Natural killer cell (primary cell): ENCODE results near the gene SYNPO. TPM values are rescaled to one million over a fixed set of nuclear protein-coding genes. Genes with fewer than 3 reads are reported as not detected.

Experiments
- ATAC-seq, 3 donors: fragments of 150-1000 bp in 2 of 3; fragments of 200-7000 bp in 1 of 3; cut with Tn5 transposase; 1 replicate in 1 of 3; 2 replicates in 2 of 3; pipeline ENCODE4 v1.10.0; 2021; ENCODE audit warnings: mild to moderate bottlenecking in 2 of 3, moderate library complexity in 2 of 3
- DNase-seq, 2 donors: peaks; one replicate each; pipeline versions ENCODE4 v3.0.0 to v3.0.0-alpha.2; 2013 to 2021; ENCODE audit warnings: mixed read lengths in 1 of 2
- H3K27ac ChIP-seq: one replicate; pipeline ENCODE4 v1.5.1; 2013; ENCODE audit warnings: mild to moderate bottlenecking, low read length
- H3K27me3 ChIP-seq: one replicate; pipeline ENCODE4 v1.6.1; 2013; ENCODE audit warnings: low read length; ENCODE audit not compliant: control insufficient read depth, insufficient read depth
- H3K36me3 ChIP-seq: one replicate; pipeline ENCODE4 v1.6.1; 2013; ENCODE audit warnings: low read length; ENCODE audit not compliant: control insufficient read depth, insufficient read depth
- H3K4me1 ChIP-seq: one replicate; pipeline ENCODE4 v1.6.1; 2013; ENCODE audit warnings: low read length; ENCODE audit not compliant: control insufficient read depth, insufficient read depth
- H3K4me3 ChIP-seq: one replicate; pipeline ENCODE4 v1.5.1; 2013; ENCODE audit warnings: low read length
- H3K9me3 ChIP-seq: one replicate; pipeline ENCODE4 v1.6.1; 2013; ENCODE audit warnings: low read length; ENCODE audit not compliant: control insufficient read depth, insufficient read depth
- H3K27ac Mint-ChIP-seq, 2 donors: one replicate each; pipeline ENCODE4 v1.8.0; 2022; ENCODE audit warnings: mild to moderate bottlenecking in 2 of 2, mixed read lengths in 2 of 2, moderate library complexity in 1 of 2
- H3K27me3 Mint-ChIP-seq, 2 donors: one replicate each; pipeline ENCODE4 v1.8.0; 2022; ENCODE audit warnings: low read depth in 2 of 2, mixed read lengths in 2 of 2
- H3K36me3 Mint-ChIP-seq: one replicate; pipeline ENCODE4 v1.8.0; 2022; ENCODE audit warnings: mixed read lengths
- H3K4me1 Mint-ChIP-seq, 2 donors: one replicate each; pipeline ENCODE4 v1.8.0; 2022; ENCODE audit warnings: mixed read lengths in 2 of 2
- H3K4me3 Mint-ChIP-seq: one replicate; pipeline ENCODE4 v1.8.0; 2022; ENCODE audit warnings: mild to moderate bottlenecking, moderate library complexity, mixed read lengths
- H3K9me3 Mint-ChIP-seq, 2 donors: one replicate each; pipeline ENCODE4 v1.8.0; 2022; ENCODE audit warnings: mixed read lengths in 2 of 2
- WGBS: methylation state at CpG from one replicate; pipeline ENCODE4 v1.1.7; 2013; ENCODE audit warnings: missing lambda C conversion rate; ENCODE audit not compliant: insufficient coverage; 5-methylcytosine and 5-hydroxymethylcytosine counted together
- intact Hi-C: fragments of 100-400 bp; cut with micrococcal nuclease; formaldehyde crosslinking; loops from one replicate; pipeline ENCODE4 v1.14.2; 2022
- total RNA-seq, 4 donors: library from RNA; stranded (reverse); fragments of 120-200 nt in 1 of 4; gene quantifications; one replicate each; pipeline versions ENCODE4 v1.2.3 to v1.2.4, GENCODE V29; 2013 to 2022
- TF ChIP-seq, protein P1 (sequence below): fragments of 200-600 bp; IDR thresholded peaks from one replicate; pipeline ENCODE4 v1.8.0; 2022; ENCODE audit warnings: antibody characterized with exemption

Gene SYNPO
- total RNA-seq, 3 donors from 2014 or later (not counting 1 experiment from before 2014, with no cell fraction given) = 0.16 to 0.48 TPM; not detected in 1

DNA sequence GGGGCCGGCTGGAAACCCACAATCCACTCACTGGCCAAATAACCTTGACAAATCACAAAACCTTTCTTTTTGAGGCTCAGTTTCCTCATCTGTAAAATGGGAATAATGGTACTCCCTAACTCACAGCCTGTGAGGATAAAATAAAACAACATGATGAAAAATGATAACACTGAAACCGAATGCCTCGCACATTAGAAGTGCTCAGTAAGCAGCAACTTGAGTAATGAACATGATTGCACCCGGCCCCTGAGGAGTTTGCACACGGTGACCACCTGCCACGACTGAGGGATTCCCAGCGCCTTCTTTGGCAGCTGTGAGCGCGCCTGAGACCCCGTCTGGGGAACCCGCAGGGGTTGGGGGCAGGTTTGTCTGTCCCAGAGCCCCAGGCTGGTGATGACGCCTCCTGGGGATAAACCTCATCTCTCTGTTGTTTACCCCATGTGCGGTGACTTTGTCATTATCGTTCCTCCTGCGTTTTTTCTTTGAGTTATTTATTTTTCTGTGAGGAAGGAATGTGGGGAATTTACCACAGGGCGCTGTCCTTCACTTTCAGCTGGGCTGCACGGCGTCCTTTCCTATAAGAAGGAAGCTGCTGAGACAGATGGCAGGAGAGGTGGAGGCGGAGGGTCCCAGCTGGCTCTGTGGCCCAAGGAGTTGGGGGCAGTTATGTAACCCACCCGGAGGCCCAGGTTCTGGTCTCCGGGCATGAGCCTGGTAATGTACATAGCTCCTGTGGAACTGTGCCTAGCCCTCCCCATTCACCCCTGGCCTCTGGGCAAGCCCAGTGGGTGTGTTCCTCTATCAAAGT, 3.0 kb upstream of the SYNPO start:
- intact Hi-C loops = no loop called here
- no peak overlapping the region for H3K27ac ChIP-seq
- H3K36me3 Mint-ChIP-seq = no peaks in the 10 kb centered on the region
- H3K36me3 ChIP-seq = no peaks in the 10 kb centered on the region
- H3K9me3 Mint-ChIP-seq = no peaks in the 10 kb centered on the region
- H3K9me3 ChIP-seq = no peaks in the 10 kb centered on the region
- no peak overlapping the region for H3K27ac Mint-ChIP-seq
- WGBS = 48% methylated on average over 20 of the region's 21 CpGs
- H3K4me1 ChIP-seq = no peaks in the 10 kb centered on the region
- H3K27me3 ChIP-seq = no peaks in the 10 kb centered on the region
- H3K27me3 Mint-ChIP-seq = peaks cover 8 to 28% of the 10 kb centered on the region in 2 donors
- H3K4me3 Mint-ChIP-seq = no peak overlapping the region
- ATAC-seq (no peak), DNase-seq (no peak)
- no peaks in the 10 kb centered on the region for H3K4me1 Mint-ChIP-seq
- TF ChIP-seq, protein P1, sequence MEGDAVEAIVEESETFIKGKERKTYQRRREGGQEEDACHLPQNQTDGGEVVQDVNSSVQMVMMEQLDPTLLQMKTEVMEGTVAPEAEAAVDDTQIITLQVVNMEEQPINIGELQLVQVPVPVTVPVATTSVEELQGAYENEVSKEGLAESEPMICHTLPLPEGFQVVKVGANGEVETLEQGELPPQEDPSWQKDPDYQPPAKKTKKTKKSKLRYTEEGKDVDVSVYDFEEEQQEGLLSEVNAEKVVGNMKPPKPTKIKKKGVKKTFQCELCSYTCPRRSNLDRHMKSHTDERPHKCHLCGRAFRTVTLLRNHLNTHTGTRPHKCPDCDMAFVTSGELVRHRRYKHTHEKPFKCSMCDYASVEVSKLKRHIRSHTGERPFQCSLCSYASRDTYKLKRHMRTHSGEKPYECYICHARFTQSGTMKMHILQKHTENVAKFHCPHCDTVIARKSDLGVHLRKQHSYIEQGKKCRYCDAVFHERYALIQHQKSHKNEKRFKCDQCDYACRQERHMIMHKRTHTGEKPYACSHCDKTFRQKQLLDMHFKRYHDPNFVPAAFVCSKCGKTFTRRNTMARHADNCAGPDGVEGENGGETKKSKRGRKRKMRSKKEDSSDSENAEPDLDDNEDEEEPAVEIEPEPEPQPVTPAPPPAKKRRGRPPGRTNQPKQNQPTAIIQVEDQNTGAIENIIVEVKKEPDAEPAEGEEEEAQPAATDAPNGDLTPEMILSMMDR = no peak
- no peak overlapping the region for H3K4me3 ChIP-seq

DNA sequence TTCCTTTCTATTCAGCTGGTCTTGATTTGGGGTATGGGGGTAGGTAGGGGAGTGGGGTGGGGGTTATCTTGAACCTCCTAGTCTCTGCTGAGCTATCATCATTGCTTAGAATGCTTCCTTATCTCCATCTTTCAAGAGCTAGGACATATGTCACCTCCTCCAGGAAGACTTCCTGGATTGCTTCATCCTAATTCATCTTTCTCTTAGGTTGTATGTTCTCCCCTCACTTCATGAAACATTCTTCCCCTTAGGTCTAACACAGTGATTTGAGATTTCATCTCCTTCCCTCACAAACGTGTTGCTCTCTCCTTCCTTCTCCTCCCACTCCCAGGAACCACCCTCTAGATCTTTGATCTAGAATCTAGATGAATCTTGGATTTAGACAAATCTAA, 2.4 kb upstream of the SYNPO start:
- no peak overlapping the region for H3K27ac ChIP-seq

DNA sequence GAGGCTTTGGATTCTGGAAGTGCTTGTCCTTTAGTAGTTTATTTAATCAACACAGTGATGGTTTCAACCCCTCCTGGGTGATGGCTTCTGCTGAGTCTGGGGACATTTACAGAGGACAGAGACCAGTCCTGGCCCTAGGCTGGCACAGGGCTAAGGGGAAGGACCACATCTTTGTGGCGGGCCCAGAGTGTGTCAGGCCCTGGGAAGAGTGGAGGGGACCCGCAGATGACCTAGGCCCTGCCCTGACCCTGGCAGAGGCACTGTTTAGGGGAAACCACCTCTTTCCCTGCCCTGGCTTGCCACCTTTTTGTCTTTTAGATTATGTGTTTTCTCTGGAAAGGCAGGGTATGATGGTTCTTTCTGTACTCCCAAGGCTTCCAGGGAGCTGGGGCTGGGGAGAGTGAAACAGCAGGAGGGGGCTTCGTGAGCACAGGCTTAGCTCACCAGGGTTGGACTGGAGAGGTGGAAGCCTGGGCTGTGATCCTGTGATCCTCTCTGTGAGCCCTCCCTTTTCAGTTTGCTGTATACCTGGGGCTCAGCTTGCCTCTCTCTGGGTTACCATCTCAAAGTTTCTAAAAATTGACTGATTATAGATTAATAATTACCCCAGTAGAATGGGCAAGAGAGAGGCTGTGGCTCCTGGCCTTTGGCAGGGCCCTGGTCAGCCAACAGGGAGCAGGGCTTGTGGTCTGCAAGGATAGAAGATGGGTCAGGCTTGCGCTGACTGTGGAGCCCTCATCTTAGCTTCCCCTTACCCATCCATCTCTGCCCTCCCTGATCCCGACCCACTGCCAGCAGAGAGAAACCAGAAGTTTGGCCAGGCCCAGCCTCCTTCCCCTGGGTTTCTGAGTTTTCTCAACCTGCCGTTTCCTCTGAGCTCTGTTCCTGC, 1.7 kb upstream of the SYNPO start:
- no peaks in the 10 kb centered on the region for H3K9me3 ChIP-seq
- H3K9me3 Mint-ChIP-seq = no peaks in the 10 kb centered on the region
- peaks cover 8 to 28% of the 10 kb centered on the region in 2 donors for H3K27me3 Mint-ChIP-seq
- DNase-seq (no peak), ATAC-seq (no peak)
- no peaks in the 10 kb centered on the region for H3K4me1 Mint-ChIP-seq
- no peaks in the 10 kb centered on the region for H3K36me3 Mint-ChIP-seq
- no peak overlapping the region for H3K27ac Mint-ChIP-seq
- 72% methylated on average over 6 of the region's 6 CpGs for WGBS
- TF ChIP-seq, protein P1 = no peak
- H3K36me3 ChIP-seq = no peaks in the 10 kb centered on the region
- no peak overlapping the region for H3K4me3 ChIP-seq
- no peaks in the 10 kb centered on the region for H3K27me3 ChIP-seq
- intact Hi-C loops = no loop called here
- H3K4me1 ChIP-seq = no peaks in the 10 kb centered on the region
- no peak overlapping the region for H3K4me3 Mint-ChIP-seq
- H3K27ac ChIP-seq = no peak overlapping the region

More for the DNA sequence above, 2.4 kb upstream of the SYNPO start:
- DNase-seq = no peak
- intact Hi-C loops = no loop called here
- WGBS = 45% methylated on average over 1 of the region's 1 CpG
- Mint-ChIP-seq H3K36me3 (no peaks in the 10 kb centered on the region), H3K27ac (no peak overlapping the region), H3K4me3 (no peak overlapping the region), H3K9me3 (no peaks in the 10 kb centered on the region), H3K27me3 (peaks cover 8 to 28% of the 10 kb centered on the region in 2 donors), H3K4me1 (no peaks in the 10 kb centered on the region)
- H3K4me1 ChIP-seq = no peaks in the 10 kb centered on the region
- no peak for ATAC-seq
- no peaks in the 10 kb centered on the region for H3K9me3 ChIP-seq
- H3K4me3 ChIP-seq = no peak overlapping the region
- H3K27me3 ChIP-seq = no peaks in the 10 kb centered on the region
- TF ChIP-seq, protein P1 = no peak
- no peaks in the 10 kb centered on the region for H3K36me3 ChIP-seq
